ENCODE results near the gene OPA1. TPM values are rescaled to one million over a fixed set of nuclear protein-coding genes. Genes with fewer than 3 reads are reported as not detected.

OPA1 gene
- total RNA-seq, 1 experiment from 2014 or later = 72.0 TPM

DNA sequence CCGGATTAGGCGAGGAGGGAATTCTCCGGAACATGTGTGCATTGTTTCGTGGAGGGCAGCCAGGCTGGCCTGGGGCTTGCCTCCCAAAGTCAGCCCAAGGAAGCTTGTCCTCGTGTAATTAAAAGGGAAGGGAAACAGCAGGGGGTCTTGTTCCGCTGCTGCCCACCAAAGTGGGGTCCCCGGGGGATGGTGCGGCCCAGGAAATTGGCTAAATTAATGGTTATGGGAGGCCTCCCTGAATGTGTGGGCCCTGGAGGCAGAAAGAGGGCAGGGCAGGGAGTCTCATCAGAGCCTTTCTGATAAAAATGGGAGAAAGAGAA lies 118.1 kb downstream of the OPA1 start:
- Histone ChIP-seq H3K27ac (ENCODE audit: low read depth, low read length) (no peak overlapping the region), H3K9me3 (ENCODE audit: control insufficient read depth in 1 of 2, insufficient read depth in 1 of 2, low read depth in 1 of 2, low read length in 2 of 2) (peaks cover 3 to 9% of the 10 kb centered on the region in 2 experiments; a peak in 2 of 4 replicates), H3K4me2 (ENCODE audit: low read length) (no peak overlapping the region), H4K20me1 (ENCODE audit: insufficient read depth) (no peaks in the 10 kb centered on the region), H3K27me3 (ENCODE audit: insufficient read depth, low read length) (no peaks in the 10 kb centered on the region), H2AFZ (ENCODE audit: low read depth, low read length, poor library complexity, severe bottlenecking) (no peak overlapping the region), H3K79me2 (ENCODE audit: insufficient read depth, low read length) (no peaks in the 10 kb centered on the region), H3K4me3 (replicated peaks in 1 of 2; ENCODE audit: low read depth in 1 of 2, low read length in 2 of 2) (no peak overlapping the region), H3K9ac (ENCODE audit: low read length) (no peak overlapping the region), H3K4me1 (ENCODE audit: control insufficient read depth in 1 of 2, insufficient read depth in 2 of 2, low read length in 2 of 2) (no peaks in the 10 kb centered on the region), H3K9me2 (ENCODE audit: insufficient read depth) (no peaks in the 10 kb centered on the region), H3K36me3 (ENCODE audit: control insufficient read depth in 1 of 2, insufficient read depth in 2 of 2, low read length in 2 of 2) (no peaks in the 10 kb centered on the region)
- BruUV-seq (replicated peaks) = no TSS peak
- no peak for DNase-seq (ENCODE audit: low read depth, low spot score)
- TF ChIP-seq POLR2A (IDR thresholded peaks at IDR 0.05; ENCODE audit: borderline replicate concordance, extremely low read depth, insufficient read depth, insufficient read length) (no peak), POLR2AphosphoS5 (IDR thresholded peaks at IDR 0.05; ENCODE audit: low read depth, low read length) (no peak), CBX3 (IDR thresholded peaks at IDR 0.05; ENCODE audit: low read depth) (no peak), ZFX (IDR thresholded peaks at IDR 0.05) (no peak), SRF (IDR thresholded peaks at IDR 0.05; ENCODE audit: low read depth) (no peak)
- ATAC-seq = no peak
- ChIA-PET POLR2A (no interaction called here), RAD21 (ENCODE audit: low non-redundant PET in 1 of 2, low total read pairs in 2 of 2, uncharacterized antibody in 2 of 2, unreplicated experiment in 2 of 2) (no interaction called here), CTCF (no interaction called here)
- intact Hi-C loops (cut with micrococcal nuclease) = no loop called here

- Histone ChIP-seq H3K9me2 (ENCODE audit: insufficient read depth) (no peaks in the 10 kb centered on the region), H2AFZ (ENCODE audit: low read depth, low read length, poor library complexity, severe bottlenecking) (no peak overlapping the region), H3K4me2 (ENCODE audit: low read length) (no peak overlapping the region), H3K79me2 (ENCODE audit: insufficient read depth, low read length) (no peaks in the 10 kb centered on the region), H3K9me3 (ENCODE audit: control insufficient read depth in 1 of 2, insufficient read depth in 1 of 2, low read depth in 1 of 2, low read length in 2 of 2) (peaks cover 3 to 9% of the 10 kb centered on the region in 2 experiments; a peak in 2 of 4 replicates), H3K27ac (ENCODE audit: low read depth, low read length) (no peak overlapping the region), H3K36me3 (ENCODE audit: control insufficient read depth in 1 of 2, insufficient read depth in 2 of 2, low read length in 2 of 2) (no peaks in the 10 kb centered on the region), H3K4me3 (replicated peaks in 1 of 2; ENCODE audit: low read depth in 1 of 2, low read length in 2 of 2) (no peak overlapping the region), H3K27me3 (ENCODE audit: insufficient read depth, low read length) (no peaks in the 10 kb centered on the region), H4K20me1 (ENCODE audit: insufficient read depth) (no peaks in the 10 kb centered on the region), H3K4me1 (ENCODE audit: control insufficient read depth in 1 of 2, insufficient read depth in 2 of 2, low read length in 2 of 2) (no peaks in the 10 kb centered on the region), H3K9ac (ENCODE audit: low read length) (no peak overlapping the region)
- no peak for TF ChIP-seq ZFX (IDR thresholded peaks at IDR 0.05)
- TF ChIP-seq SP1 (IDR thresholded peaks at IDR 0.05; ENCODE audit: low read depth) = no peak
- RAD21 ChIA-PET (ENCODE audit: low non-redundant PET in 1 of 2, low total read pairs in 2 of 2, uncharacterized antibody in 2 of 2, unreplicated experiment in 2 of 2) = no interaction called here
- POLR2A ChIA-PET = no interaction called here
- BruUV-seq (replicated peaks) = no TSS peak
- ATAC-seq (no peak), DNase-seq (ENCODE audit: low read depth, low spot score) (no peak)
- CTCF ChIA-PET = no interaction called here
- intact Hi-C loops (cut with micrococcal nuclease) = no loop called here
Measured at GRCh38 chr3:193711523-193711963, 118.5 kb downstream of the OPA1 start.

Measured in HCT116 (cell line).